Dendritic cell treated with granulocyte-macrophage colony-stimulating factor and Interleukin-4, amounts not matched to agents 40 ng/mL and 50 ng/mL, for 4 days (primary cell): ENCODE data around the gene CXCL3.
A peak's percentile ranks its signal among the peaks of the same experiment; 100 is the strongest.

Experiments used
- H3K27ac Mint-ChIP-seq: one replicate; pipeline ENCODE4 v1.8.0; 2022; ENCODE audit warnings: mild to moderate bottlenecking, mixed read lengths
- H3K27me3 Mint-ChIP-seq: one replicate; pipeline ENCODE4 v1.8.0; 2022; ENCODE audit warnings: mild to moderate bottlenecking, mixed read lengths
- H3K36me3 Mint-ChIP-seq: one replicate; pipeline ENCODE4 v1.8.0; 2022; ENCODE audit warnings: low read depth, mixed read lengths
- H3K4me1 Mint-ChIP-seq: one replicate; pipeline ENCODE4 v1.8.0; 2022; ENCODE audit warnings: low read depth, mixed read lengths
- H3K4me3 Mint-ChIP-seq: one replicate; pipeline ENCODE4 v1.8.0; 2022; ENCODE audit warnings: mild to moderate bottlenecking, moderate library complexity, mixed read lengths
- H3K9me3 Mint-ChIP-seq: one replicate; pipeline ENCODE4 v1.8.0; 2022; ENCODE audit warnings: mixed read lengths
- intact Hi-C: fragments of 100-400 bp; cut with micrococcal nuclease; formaldehyde crosslinking; loops from one replicate; pipeline ENCODE4 v1.15.0; 2022

Gene CXCL3

DNA sequence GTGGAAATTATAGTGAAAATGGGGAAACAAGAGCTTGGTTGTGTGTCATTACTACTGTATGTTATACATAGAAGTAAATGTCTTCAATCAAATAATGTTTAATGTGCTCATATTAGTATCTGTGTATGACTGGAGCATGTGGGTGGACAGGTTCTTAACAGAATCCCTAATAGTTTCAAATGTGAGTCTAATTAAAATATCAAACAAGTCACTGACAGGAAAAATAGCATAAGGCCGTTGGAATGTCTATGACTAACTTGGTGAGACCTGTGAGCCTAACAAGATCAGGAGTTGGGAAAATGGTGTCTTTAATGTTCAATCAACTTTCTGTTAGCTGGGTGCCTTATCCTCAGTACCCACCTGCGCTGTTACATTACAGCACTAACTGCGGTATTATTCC, 6.2 kb upstream of the CXCL3 start:
- Mint-ChIP-seq H3K9me3 (no peaks in the 10 kb centered on the region), H3K36me3 (no peaks in the 10 kb centered on the region), H3K4me1 (peaks cover 20% of the 10 kb centered on the region), H3K4me3 (no peak overlapping the region), H3K27ac (peak overlapping the region; percentile 64), H3K27me3 (peaks cover 4% of the 10 kb centered on the region)
- intact Hi-C loops: loop anchor here (5.0 kb wide), 2 partner anchors 38 to 188 kb away; no protein-coding TSS in a partner anchor

DNA sequence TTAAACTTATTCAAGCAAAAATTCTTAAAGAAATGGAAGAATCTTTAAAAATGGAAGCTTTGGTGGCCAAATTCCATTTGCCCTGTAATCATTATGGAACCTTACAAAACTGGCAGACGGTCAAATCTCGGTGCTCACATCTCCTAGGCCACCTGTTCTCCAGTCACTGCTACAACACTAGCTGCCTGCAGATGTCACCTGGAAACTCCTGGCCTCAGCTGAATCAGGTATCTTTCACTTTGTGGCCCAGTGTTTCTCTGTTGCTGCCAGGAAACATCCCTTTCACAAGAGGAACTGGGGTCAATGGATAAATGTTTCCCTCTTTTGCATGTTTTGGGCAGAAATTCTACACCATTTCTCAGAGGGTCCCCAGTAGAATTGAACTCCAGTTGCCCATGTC, 4.2 kb upstream of the CXCL3 start:
- intact Hi-C loops: loop anchor here (5.0 kb wide), 1 partner anchor 190 kb away; no protein-coding TSS in a partner anchor
- H3K27ac Mint-ChIP-seq: peak overlapping the region; percentile 64
- peaks cover 38% of the 10 kb centered on the region for H3K4me1 Mint-ChIP-seq

DNA sequence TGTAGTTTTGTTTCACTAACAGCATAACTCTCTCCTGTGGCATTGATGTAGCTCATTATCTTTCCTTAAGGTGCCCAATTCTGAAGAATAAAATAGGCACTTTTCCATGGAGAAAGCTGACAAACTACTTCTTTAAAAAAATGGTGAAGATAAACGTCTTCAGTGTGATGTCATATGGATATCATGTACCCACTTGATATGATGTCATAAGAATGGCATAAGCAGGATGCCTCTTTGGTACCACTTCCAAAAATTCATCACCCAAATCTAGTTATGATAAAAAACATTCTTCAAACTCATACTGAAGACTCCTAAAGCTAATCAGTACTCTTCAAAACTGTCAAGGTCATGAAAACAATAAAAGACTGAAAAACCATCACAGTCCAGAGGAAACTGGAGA, 2.9 kb upstream of the CXCL3 start:
- peaks cover 8% of the 10 kb centered on the region for H3K36me3 Mint-ChIP-seq
- H3K27ac Mint-ChIP-seq: no peak overlapping the region
- H3K4me3 Mint-ChIP-seq: no peak overlapping the region
- peaks cover 45% of the 10 kb centered on the region for H3K4me1 Mint-ChIP-seq
- intact Hi-C loops: loop anchor here (5.0 kb wide), 1 partner anchor 191 kb away; no protein-coding TSS in a partner anchor
- no peaks in the 10 kb centered on the region for H3K9me3 Mint-ChIP-seq
- peaks cover 26% of the 10 kb centered on the region for H3K27me3 Mint-ChIP-seq

More for the DNA sequence above, 4.2 kb upstream of the CXCL3 start:
- Mint-ChIP-seq H3K36me3 (peaks cover 8% of the 10 kb centered on the region), H3K9me3 (no peaks in the 10 kb centered on the region), H3K27me3 (peaks cover 20% of the 10 kb centered on the region), H3K4me3 (no peak overlapping the region)

DNA sequence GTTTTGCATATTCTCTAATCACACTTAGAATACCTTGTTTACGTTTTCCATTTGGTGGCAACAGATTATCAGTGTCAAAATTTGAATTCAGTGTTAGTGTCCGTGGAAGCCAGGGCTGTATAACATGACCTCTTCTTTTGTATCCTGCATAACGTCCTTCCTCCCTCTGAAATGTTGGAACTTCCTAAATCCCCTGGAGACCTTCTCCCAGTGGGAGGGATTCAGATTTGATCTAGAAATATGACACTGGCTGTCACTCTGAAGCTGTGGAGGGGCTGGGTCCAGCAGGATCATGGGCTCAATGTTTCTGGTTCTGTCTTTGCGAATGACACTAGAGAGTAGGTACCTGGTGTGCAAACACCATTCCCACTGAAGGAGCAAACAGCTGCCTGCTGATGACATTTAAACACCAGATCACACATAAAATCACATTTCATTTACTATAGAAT, 850 bp upstream of the CXCL3 start:
- no peaks in the 10 kb centered on the region for H3K9me3 Mint-ChIP-seq
- peaks cover 8% of the 10 kb centered on the region for H3K36me3 Mint-ChIP-seq
- peak overlapping the region; percentile 82 for H3K4me3 Mint-ChIP-seq
- intact Hi-C loops: loop anchor here (5.0 to 10.0 kb wide), 3 partner anchors 58 to 375 kb away; partner anchors contain the start of gene CXCL2
- peak overlapping the region; percentile 86 for H3K27ac Mint-ChIP-seq
- peaks cover 29% of the 10 kb centered on the region for H3K27me3 Mint-ChIP-seq
- H3K4me1 Mint-ChIP-seq: peaks cover 41% of the 10 kb centered on the region

DNA sequence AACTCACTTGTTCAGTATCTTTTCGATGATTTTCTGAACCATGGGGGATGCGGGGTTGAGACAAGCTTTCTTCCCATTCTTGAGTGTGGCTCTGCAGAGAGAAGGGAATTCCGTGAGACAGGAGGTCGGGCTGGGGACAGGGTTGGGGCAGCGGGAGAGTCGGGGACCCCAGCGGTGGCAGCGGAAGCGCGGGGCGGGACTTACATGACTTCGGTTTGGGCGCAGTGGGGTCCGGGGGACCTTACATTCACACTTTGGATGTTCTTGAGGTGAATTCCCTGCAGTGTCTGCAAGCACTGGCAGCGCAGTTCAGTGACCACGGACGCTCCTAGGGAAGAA, 434 bp downstream of the CXCL3 start:
- H3K27me3 Mint-ChIP-seq: peaks cover 29% of the 10 kb centered on the region
- H3K27ac Mint-ChIP-seq: peak overlapping the region; percentile 86
- H3K9me3 Mint-ChIP-seq: no peaks in the 10 kb centered on the region
- H3K4me1 Mint-ChIP-seq: peaks cover 38% of the 10 kb centered on the region
- H3K36me3 Mint-ChIP-seq: peaks cover 8% of the 10 kb centered on the region
- intact Hi-C loops: loop anchor here (5.0 to 10.0 kb wide), 3 partner anchors 59 to 373 kb away; partner anchors contain the start of gene CXCL2
- peak overlapping the region; percentile 82 for H3K4me3 Mint-ChIP-seq

DNA sequence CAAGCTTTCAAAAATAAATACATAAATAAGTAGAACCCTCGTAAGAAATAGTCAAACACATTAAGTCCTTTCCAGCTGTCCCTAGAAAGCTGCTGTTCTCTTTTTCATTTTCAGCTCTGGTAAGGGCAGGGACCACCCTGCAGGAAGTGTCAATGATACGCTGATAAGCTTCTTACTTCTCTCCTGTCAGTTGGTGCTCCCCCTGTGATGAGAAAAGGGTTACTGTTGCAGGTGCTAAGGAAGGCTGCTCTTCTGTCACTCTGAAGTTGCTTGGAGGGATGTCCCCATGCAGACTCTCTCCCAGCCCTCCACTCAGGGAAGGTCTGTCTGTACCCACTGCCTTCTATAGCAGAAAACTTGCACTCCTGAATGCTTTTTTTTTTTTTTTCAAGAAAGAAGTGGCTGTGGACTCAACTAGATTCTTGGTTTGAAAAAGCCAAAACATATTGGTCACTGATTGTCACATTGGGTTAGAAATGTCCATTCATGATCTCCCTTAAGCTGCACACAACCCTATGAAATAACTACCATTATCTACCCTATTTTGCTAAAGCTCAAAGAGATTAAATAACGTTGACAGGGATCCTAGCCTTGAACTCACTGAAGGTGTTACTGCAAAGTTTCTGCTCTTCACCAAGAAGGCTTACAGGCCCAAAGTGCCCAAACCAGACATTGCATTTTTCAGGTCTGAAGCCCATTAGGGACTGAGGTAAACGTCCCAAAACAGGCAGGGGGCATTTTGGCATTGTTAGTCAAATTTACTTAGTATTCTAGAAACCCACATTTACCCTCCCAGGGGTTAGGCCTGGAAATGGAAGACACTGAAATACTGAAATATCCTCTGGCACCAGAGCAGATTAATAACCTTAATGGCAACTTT, 1.2 kb downstream of the CXCL3 start:
- intact Hi-C loops: loop anchor here (5.0 to 10.0 kb wide), 3 partner anchors 60 to 373 kb away; partner anchors contain the start of gene CXCL2
- Mint-ChIP-seq H3K4me3 (peak overlapping the region; percentile 82), H3K27ac (peak overlapping the region; percentile 86), H3K9me3 (no peaks in the 10 kb centered on the region), H3K27me3 (peaks cover 29% of the 10 kb centered on the region), H3K36me3 (peaks cover 8% of the 10 kb centered on the region), H3K4me1 (peaks cover 37% of the 10 kb centered on the region)

DNA sequence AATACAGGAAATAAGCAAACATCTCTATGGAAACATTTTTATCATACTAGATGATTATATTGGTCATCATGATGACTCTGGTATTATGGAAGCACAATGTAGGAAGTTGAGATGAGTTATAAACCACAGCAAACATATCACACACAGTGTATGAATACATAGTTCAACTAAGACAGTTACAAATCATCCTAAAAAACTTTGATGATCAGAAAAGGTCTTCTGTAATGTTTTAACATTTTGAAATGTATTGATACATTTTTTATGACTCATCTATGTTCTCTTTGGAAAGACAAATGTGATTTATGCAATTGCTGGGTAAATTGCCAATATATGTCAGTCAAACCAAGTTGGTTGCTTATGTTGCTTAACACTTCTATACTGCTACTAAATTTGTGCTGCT, 4.8 kb downstream of the CXCL3 start:
- H3K27ac Mint-ChIP-seq: no peak overlapping the region
- H3K4me1 Mint-ChIP-seq: peaks cover 33% of the 10 kb centered on the region
- no peak overlapping the region for H3K4me3 Mint-ChIP-seq
- H3K27me3 Mint-ChIP-seq: peaks cover 16% of the 10 kb centered on the region
- H3K36me3 Mint-ChIP-seq: peaks cover 8% of the 10 kb centered on the region
- H3K9me3 Mint-ChIP-seq: peaks cover 4% of the 10 kb centered on the region
- intact Hi-C loops: loop anchor here (10.0 kb wide), 1 partner anchor 369 kb away; no protein-coding TSS in a partner anchor

DNA sequence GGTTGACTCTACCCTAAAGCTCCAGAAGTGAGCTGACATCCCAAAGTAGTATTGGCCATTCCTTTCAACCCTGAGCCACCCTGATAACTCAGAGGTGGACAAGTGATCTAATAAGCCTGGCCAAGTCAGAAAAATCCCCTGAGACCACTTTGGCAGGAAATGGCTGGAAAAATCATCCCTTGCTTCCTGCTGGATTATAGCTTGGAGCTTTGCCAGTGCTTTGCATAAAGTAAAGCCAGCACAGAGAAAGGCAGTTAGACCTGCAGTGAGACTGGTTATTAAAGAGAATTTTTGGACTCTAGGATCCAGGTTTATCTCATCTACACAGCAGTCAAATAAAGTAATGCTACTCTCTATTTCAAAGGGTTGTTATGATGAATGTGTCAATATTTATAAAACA, 6.4 kb downstream of the CXCL3 start:
- H3K9me3 Mint-ChIP-seq: peaks cover 12% of the 10 kb centered on the region
- H3K27ac Mint-ChIP-seq: no peak overlapping the region
- intact Hi-C loops: loop anchor here (10.0 kb wide), 1 partner anchor 367 kb away; no protein-coding TSS in a partner anchor
- H3K36me3 Mint-ChIP-seq: no peaks in the 10 kb centered on the region
- peaks cover 3% of the 10 kb centered on the region for H3K27me3 Mint-ChIP-seq
- peaks cover 18% of the 10 kb centered on the region for H3K4me1 Mint-ChIP-seq
- no peak overlapping the region for H3K4me3 Mint-ChIP-seq

DNA sequence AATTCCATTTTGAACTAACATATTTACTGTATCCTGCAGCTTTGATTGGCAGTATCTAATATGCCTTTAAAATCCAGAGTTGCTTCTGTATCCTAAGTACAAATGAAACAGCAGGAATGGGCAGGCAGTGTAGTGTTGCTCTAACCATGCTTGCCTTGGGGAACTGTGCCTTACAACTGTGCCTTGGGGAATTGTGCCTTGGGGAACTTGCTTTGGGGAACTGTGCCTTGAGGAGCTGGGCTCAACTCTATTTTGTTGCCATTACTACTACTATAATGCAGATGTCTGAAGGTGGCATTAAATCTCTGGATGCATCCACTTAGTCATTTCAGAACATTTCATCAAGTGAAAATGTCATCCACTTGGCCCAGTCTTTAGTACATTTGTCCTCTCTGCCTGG, 6.9 kb downstream of the CXCL3 start:
- Mint-ChIP-seq H3K4me3 (no peak overlapping the region), H3K36me3 (no peaks in the 10 kb centered on the region), H3K27me3 (peaks cover 2% of the 10 kb centered on the region), H3K9me3 (peaks cover 12% of the 10 kb centered on the region), H3K27ac (no peak overlapping the region), H3K4me1 (peaks cover 17% of the 10 kb centered on the region)
- intact Hi-C loops: loop anchor here (10.0 kb wide), 1 partner anchor 367 kb away; no protein-coding TSS in a partner anchor

DNA sequence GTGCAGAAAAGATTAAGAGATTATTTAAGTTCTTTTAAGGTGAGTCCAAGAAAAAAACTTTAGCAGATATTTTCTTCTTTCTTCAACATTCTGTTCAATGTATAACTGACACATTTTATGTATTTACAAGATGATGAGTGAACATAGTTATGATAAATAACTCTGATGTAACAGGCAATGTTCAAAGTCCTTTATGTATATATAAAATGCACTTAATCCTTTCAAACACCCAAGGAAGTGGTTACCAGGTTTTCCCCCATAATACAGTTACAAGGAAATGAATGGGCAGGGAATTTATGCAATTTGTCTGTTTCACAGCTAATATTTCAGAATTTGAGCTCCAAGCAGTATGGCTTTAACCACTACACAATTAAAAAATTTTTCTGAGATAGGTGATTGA, 8.2 kb downstream of the CXCL3 start:
- Mint-ChIP-seq H3K27me3 (no peaks in the 10 kb centered on the region), H3K36me3 (no peaks in the 10 kb centered on the region), H3K4me3 (no peak overlapping the region), H3K27ac (no peak overlapping the region), H3K4me1 (peaks cover 17% of the 10 kb centered on the region), H3K9me3 (peaks cover 12% of the 10 kb centered on the region)
- intact Hi-C loops: loop anchor here (10.0 kb wide), 1 partner anchor 365 kb away; no protein-coding TSS in a partner anchor

DNA sequence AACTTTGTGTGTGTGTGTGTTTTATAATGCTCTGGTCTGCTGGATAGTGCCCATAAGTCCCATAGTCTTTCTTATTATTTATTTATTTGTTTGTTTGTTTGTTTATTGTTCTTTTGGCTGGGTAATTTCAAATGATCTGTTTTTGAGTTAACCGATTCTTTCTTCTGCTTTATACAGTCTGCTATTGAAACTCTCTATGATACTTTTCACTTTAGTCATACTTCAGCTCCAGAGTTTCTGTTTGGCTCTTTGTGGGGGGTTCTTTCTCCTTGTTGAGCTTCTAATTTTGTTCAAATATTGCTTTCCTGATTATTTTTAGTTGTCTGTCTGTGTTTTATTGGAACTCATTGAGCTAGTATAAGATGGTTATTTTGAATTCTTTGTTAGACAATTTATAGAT, 10.0 kb downstream of the CXCL3 start:
- Mint-ChIP-seq H3K9me3 (peaks cover 12% of the 10 kb centered on the region), H3K36me3 (no peaks in the 10 kb centered on the region), H3K27me3 (no peaks in the 10 kb centered on the region), H3K4me3 (no peak overlapping the region), H3K4me1 (peaks cover 12% of the 10 kb centered on the region), H3K27ac (no peak overlapping the region)
- intact Hi-C loops: no loop called here

DNA sequence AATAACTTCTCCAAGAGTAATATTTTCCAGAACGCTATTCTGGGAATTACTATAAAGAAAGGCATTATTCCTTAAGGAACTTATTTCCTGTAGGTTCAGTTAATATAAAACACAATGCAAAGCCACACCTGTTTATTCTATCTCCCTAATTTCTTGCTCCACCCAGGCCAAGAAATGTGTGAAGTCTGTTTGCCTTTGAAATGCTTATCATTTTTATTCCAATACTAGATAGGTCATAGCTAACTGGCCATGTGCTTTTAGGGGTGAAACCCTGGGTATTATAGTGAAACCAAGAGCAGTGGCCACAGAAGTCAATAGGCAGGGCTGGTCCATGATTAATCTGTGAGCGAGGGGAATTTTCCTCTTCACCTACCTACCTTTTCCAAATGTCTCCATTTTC, 14.8 kb downstream of the CXCL3 start:
- Mint-ChIP-seq H3K9me3 (peaks cover 8% of the 10 kb centered on the region), H3K27ac (no peak overlapping the region), H3K4me3 (no peak overlapping the region), H3K4me1 (peaks cover 9% of the 10 kb centered on the region), H3K27me3 (no peaks in the 10 kb centered on the region), H3K36me3 (no peaks in the 10 kb centered on the region)
- intact Hi-C loops: no loop called here

DNA sequence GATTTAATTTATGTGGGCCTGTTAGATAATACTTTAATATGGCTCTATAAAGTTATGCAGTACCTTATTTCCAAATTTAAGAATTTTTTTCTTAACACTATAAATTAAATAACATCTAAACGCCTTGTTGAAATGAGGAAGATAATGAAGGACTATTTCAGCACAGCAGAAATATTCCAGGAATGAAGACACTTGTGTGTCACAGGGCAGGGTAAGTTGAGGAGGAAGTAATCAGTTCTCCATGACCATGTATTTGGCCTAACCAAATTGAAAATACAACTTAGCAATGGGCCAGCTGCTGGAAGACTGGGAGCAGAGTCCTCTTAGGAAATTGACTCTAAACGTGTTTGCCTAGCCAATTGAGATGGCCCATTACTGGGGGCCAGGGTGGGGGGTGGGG, 16.9 kb downstream of the CXCL3 start:
- intact Hi-C loops: no loop called here
- Mint-ChIP-seq H3K4me3 (no peak overlapping the region), H3K27ac (no peak overlapping the region), H3K9me3 (no peaks in the 10 kb centered on the region), H3K27me3 (peaks cover 4% of the 10 kb centered on the region), H3K36me3 (no peaks in the 10 kb centered on the region), H3K4me1 (peaks cover 19% of the 10 kb centered on the region)

DNA sequence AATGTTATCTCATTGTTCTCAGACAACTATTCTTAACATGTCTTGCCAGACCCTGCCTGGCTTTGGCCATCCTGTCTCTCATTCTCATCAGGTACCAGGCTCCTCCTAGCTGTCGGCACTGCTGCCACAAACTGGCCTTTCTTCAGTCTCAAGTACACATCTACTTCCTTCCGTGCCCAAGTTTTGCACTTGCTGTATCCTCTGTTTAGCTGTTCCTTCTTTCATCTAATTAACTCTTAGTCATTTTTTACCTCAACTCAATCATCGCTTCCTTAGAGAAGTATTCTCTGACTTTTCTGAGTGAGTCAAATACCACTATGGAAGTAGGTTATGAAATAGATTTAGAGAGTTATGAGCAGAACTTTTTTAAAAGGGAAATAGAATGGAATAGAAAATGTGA, 19.7 kb downstream of the CXCL3 start:
- Mint-ChIP-seq H3K9me3 (no peaks in the 10 kb centered on the region), H3K4me1 (peaks cover 33% of the 10 kb centered on the region), H3K27me3 (peaks cover 4% of the 10 kb centered on the region), H3K4me3 (no peak overlapping the region), H3K27ac (peak overlapping the region; percentile 8), H3K36me3 (no peaks in the 10 kb centered on the region)
- intact Hi-C loops: no loop called here
